IPS-NIHi7 (cell line): ENCODE results near the gene PJVK.

Experiments
- DNase-seq: peaks from one replicate; pipeline ENCODE4 v3.0.0; 2012; ENCODE audit warnings: mixed read lengths; ENCODE audit errors: extremely low spot score

The PJVK gene

DNA sequence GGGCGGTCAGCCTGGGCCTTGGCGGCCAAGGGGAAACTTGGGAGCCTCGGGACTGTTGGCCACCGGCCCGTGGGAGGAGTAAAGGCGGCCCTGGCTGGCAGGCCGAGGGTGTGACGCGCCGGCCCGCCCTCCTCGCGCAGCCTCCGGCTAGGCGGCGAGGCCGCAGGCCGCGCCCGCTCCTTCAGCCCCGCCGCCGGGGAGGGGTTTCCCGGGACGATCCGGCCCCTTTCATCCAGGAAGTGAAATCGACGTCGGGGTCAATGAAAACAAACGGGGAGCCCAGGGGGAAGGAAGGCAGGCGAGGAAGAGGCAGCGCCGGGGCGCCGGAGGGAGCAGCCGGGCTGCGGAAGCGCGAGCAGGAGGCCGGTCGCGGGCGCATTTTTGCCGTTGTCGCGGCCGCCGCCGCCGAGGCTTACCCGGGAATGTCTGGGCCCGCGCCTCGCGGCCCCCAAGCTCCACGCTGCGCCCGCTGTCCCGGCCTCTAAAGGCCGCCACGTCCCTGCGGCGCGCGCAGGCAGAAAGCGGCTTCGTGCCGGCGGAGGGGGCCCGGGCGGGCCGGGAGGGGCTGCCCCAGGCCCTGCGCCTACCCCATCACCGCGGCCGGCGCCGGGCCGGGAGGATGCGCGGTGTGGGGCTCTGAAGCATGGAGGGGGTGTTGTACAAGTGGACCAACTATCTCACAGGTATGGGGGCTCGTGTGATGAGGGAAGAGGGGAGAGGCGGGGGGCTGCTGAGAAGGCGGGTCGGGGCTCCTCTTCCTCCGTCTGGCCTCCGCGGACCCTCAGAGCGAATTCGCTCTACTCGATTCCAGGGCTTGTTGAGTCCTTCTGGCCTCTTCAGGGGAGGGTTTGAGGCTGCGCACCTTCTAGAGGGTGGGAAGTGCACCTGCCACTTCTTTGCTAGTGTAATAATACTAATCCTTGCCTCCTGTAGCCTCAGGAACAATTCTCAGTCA, 29.3 kb downstream of the PJVK start, which contains the start of gene PLEKHA3:
PLEKHA3 (plus strand) TSS at position 231 of the 955 bp plus-strand sequence; CDS start at position 644, 413 bp downstream.
- peak; percentile 93 for DNase-seq

DNA sequence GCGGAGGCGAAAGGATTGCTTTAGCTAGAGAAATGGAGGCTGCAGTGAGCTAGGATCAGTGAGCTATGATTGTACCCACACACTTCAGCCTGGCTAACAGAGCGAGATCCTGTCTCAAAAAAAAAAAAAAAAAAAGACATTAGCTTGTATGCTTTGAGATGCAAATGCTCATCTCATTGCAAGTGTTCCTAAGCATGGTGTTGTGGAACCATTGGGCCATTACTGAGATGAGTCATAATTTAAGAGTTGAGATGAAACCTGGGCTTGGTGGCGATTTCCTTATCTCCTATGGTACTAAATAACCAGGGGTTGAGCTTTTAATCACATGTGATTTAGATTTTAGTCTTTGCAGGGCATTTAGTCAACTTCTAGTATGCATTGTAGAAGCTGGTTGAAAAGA, 31.3 kb downstream of the PJVK start:
- DNase-seq = no peak

GRCh38 chr2:178484245-178485041, 33.3 kb downstream of the PJVK start:
- DNase-seq = no peak

GRCh38 chr2:178485356-178485755, 34.2 kb downstream of the PJVK start:
- DNase-seq = no peak

DNA sequence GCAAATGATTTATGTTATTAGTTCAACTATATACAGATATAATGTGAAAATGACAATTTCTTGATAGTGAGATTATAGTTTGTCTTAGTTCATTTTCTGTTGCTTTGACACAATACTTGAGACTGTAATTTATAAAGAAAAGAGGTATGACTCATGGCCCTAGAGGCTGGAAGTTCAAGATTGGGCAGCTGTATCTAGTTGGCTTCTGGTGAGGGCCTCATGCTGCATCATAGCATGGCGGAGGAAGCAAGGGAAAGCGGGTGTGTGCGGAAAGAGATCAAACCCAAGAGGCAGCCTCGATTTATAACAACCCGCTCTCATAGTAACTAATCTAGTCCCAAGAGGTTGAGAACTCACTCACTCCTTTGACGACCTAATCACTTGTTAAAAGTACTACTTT, 40.4 kb downstream of the PJVK start:
- DNase-seq = no peak

DNA sequence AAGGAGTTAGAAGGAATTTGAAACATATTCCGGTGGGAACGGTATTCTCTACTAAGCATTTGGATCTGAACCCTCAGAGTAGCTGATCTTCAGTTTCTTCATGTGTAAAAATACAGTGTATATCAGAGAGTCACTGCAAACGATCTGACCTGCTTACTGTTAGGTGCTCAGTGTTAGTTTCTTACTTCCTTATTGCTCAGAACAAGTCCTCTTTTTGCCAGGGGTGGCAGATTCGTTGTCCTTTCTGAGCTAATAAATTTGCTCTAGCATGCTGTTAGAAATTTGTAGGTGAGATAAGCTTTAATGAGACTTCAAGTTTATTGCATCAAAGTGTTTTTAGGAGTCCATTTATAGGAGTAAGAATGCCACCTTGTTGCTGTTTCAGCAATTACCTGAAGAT, 44.9 kb downstream of the PJVK start:
- no peak for DNase-seq

DNA sequence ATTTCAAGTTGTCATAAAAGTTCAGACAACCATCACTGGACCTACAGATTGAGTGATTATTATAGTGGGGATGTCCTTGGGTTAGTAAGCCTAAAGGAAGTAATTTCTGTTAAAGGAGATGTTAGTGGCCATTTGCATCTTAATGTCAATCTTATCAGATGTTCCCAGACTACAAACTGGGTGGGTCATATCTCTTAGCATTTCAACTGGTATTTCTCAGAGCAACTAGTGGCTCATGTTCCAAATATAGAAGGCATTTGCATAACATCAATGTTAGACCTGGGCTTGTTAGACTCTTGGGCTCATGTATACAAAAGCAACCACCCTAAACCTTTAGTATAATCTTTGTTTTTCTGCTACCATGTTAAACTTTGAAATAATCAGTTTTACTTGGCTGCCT, 47.0 kb downstream of the PJVK start:
- no peak for DNase-seq

GRCh38 chr2:178499640-178500039, 48.5 kb downstream of the PJVK start:
- no peak for DNase-seq

DNA sequence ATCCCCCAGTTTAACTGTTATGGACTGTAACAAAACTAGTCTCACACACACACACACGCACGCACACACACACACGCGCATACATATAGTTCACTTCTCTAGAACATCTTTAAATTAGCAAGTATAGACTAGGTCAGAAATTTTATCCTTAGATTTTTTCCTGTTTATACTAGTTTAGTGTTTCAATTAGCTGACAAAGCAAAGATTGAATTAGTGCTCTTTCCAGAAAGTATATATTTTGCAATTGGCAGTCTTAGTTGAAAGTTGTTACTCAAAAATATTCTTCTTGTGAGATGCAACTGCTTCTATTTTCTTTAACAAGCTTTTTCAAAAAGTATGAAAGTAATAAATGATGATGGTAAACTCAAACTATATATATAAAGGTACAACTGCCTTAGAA, 51.6 kb downstream of the PJVK start:
- no peak for DNase-seq

- no peak for DNase-seq
Observed at GRCh38 chr2:178506101-178506500, 54.9 kb downstream of the PJVK start.

- no peak for DNase-seq
Observed at GRCh38 chr2:178506524-178506923, 55.3 kb downstream of the PJVK start.

DNA sequence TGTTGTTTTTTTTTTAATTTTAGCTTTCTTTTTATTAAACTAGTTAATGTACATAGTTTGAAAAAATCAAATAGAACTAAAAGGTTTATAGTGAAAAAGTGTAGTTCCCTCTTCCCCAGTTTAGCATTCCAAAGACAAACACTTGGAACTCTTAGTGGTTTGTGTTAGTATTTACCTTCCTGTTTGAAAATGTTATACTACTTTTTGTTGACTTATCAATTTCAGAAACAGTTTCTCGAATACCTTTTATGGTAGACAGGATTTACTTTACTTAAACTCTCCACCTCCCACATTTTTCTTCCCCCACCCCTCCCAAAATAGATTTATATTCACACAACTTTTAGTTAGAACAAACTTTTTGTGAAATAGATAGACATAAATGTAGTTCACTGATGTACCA, 55.8 kb downstream of the PJVK start:
- no peak for DNase-seq

DNA sequence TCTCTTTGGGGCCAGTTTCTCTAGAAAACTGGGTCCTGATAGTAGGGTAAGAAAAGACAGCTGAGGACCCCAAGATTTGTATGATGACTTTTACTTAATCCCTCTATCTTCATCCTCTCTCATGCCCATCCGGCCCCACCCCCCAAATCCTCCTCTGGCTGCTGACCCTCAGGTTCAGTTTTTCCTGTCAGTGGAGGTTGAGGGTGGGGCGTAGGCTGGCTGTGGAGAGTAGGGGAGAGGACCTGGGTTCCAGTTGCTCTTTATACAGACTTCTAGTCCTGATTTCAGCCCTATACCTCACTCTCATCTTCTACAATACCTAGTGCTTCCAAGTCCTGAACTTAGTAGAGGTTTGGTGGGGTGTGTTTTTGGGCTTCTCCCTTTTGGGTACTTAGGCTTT, 57.5 kb downstream of the PJVK start:
- no peak for DNase-seq

- no peak for DNase-seq
Observed at GRCh38 chr2:178510384-178510783, 59.2 kb downstream of the PJVK start.
